Thyroid gland (tissue), 4 donors: Measurements from ENCODE around the gene MYPN. TPM values are rescaled to one million over a fixed set of nuclear protein-coding genes. Genes with fewer than 3 reads are reported as not detected.
"Not testable (repeated sequence)": the region's sequence is repeated elsewhere in the genome, so short reads cannot be mapped to it uniquely, and the experiment has no call there.

Experiments used
- DNase-seq, 2 donors: peaks; one replicate each; pipeline ENCODE4 v3.0.0-alpha.2; 2019
- H3K27ac ChIP-seq, 3 donors: fragments of 200-600 bp; sonication (generic); 1 replicate in 2 of 3; 2 replicates in 1 of 3; pipeline ENCODE4 v1.5.1; 2016 to 2019; ENCODE audit warnings: mild to moderate bottlenecking in 1 of 3, moderate library complexity in 1 of 3
- H3K27me3 ChIP-seq: fragments of 200-600 bp; sonication (generic); one replicate; pipeline ENCODE4 v1.5.1; 2019
- H3K36me3 ChIP-seq, 2 donors: fragments of 200-600 bp; sonication (generic); one replicate each; pipeline ENCODE4 v1.5.1; 2016 to 2019
- H3K4me1 ChIP-seq, 2 donors: fragments of 200-600 bp; sonication (generic); one replicate each; pipeline ENCODE4 v1.5.1; 2017 to 2019
- H3K4me3 ChIP-seq, 3 donors: fragments of 200-600 bp; sonication (generic); replicated peaks in 1 of 3; 1 replicate in 2 of 3; 2 replicates in 1 of 3; pipeline ENCODE4 v1.5.1; 2016; ENCODE audit warnings: mild to moderate bottlenecking in 1 of 3
- H3K9me3 ChIP-seq: fragments of 200-600 bp; sonication (generic); one replicate; pipeline ENCODE4 v1.5.1; 2017
- POLR2A ChIP-seq, 2 donors: fragments of 450-650 bp; IDR thresholded peaks; one replicate each; pipeline ENCODE4 v1.6.1; 2017; ENCODE audit warnings: antibody characterized with exemption in 2 of 2, mild to moderate bottlenecking in 2 of 2, moderate library complexity in 1 of 2
- WGBS, 2 donors: methylation state at CpG; one replicate each; pipeline ENCODE4 v1.1.5; 2017; 5-methylcytosine and 5-hydroxymethylcytosine counted together
- intact Hi-C: fragments of 100-400 bp; cut with DNase I; formaldehyde crosslinking; loops from one replicate; pipeline ENCODE4 v1.15.1; 2023
- total RNA-seq, 4 donors: library from RNA; depleted of rRNA; stranded (reverse); fragments of >200 nt; gene quantifications; one replicate each; pipeline ENCODE4 v1.2.3, GENCODE V29; 2016
- TF ChIP-seq, protein P1 (sequence below), 6 experiments: fragments of 200-600 bp in 3 of 6; fragments of 450-650 bp in 3 of 6; sonication (generic) in 3 of 6; IDR thresholded peaks; one replicate each; pipeline ENCODE4 v1.5.1; 2016 to 2019; ENCODE audit warnings: antibody characterized with exemption in 6 of 6, mild to moderate bottlenecking in 2 of 6, inconsistent platforms in 1 of 6, moderate library complexity in 1 of 6

MYPN gene
- total RNA-seq, 4 donors from 2014 or later, result 0.11 TPM; not detected in 3

DNA sequence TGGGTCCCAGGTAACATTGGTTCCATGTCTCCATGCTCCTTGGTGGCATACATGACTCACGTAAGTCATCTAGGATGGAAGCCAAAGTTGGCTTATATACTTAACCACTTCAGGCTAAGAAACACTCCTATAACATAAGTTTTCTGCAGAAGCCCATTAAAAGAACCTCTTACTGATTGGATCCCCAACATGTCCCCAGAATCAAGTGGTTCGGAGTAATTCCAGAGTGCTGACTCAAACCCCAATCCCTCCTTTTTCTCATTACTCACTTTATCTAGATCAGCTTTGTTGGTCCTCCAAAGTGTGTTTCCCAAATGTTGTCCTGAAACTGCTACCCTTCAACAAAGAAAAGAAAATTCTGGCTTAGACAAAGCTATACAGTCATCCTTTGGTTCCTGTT lies 132.8 kb downstream of the MYPN start:
- DNase-seq, result no peak
- TF ChIP-seq POLR2A (IDR thresholded peaks at IDR 0.05), result no peak
- TF ChIP-seq, protein P1, sequence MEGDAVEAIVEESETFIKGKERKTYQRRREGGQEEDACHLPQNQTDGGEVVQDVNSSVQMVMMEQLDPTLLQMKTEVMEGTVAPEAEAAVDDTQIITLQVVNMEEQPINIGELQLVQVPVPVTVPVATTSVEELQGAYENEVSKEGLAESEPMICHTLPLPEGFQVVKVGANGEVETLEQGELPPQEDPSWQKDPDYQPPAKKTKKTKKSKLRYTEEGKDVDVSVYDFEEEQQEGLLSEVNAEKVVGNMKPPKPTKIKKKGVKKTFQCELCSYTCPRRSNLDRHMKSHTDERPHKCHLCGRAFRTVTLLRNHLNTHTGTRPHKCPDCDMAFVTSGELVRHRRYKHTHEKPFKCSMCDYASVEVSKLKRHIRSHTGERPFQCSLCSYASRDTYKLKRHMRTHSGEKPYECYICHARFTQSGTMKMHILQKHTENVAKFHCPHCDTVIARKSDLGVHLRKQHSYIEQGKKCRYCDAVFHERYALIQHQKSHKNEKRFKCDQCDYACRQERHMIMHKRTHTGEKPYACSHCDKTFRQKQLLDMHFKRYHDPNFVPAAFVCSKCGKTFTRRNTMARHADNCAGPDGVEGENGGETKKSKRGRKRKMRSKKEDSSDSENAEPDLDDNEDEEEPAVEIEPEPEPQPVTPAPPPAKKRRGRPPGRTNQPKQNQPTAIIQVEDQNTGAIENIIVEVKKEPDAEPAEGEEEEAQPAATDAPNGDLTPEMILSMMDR (IDR thresholded peaks at IDR 0.05), result no peak

DNA sequence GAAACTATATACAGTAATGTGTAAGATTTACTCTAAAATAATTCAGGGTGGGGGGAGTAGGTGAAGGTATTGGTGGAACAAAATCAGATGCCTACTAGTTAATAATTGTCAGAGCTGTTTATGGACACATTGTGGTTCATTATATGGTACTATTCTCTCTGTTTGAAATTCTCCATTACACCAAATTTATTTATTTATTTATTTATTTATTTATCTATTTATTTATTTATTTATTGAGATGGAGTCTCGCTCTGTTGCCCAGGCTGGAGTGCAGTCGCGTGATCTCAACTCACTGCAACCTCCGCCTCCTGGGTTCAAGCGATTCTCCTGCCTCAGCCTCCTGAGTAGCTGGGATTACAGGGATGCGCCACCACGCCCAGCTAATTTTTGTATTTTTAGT lies 137.1 kb downstream of the MYPN start:
- DNase-seq, H3K4me1 ChIP-seq, H3K36me3 ChIP-seq, H3K27me3 ChIP-seq, intact Hi-C loops, H3K27ac ChIP-seq, H3K9me3 ChIP-seq, H3K4me3 ChIP-seq: not testable (repeated sequence)
- WGBS, 2 donors, result 96 to 97% methylated on average over 7 of the region's 7 CpGs

More for the DNA sequence above, 132.8 kb downstream of the MYPN start:
- no peaks in the 10 kb centered on the region for H3K27me3 ChIP-seq
- intact Hi-C loops, result no loop called here
- no peak overlapping the region for H3K4me3 ChIP-seq
- no peaks in the 10 kb centered on the region for H3K9me3 ChIP-seq
- no peaks in the 10 kb centered on the region for H3K36me3 ChIP-seq
- H3K4me1 ChIP-seq, result peaks cover 0 to 4% of the 10 kb centered on the region in 2 donors
- WGBS, 2 donors, result 90 to 98% methylated on average over 2 of the region's 2 CpGs
- no peak overlapping the region for H3K27ac ChIP-seq

DNA sequence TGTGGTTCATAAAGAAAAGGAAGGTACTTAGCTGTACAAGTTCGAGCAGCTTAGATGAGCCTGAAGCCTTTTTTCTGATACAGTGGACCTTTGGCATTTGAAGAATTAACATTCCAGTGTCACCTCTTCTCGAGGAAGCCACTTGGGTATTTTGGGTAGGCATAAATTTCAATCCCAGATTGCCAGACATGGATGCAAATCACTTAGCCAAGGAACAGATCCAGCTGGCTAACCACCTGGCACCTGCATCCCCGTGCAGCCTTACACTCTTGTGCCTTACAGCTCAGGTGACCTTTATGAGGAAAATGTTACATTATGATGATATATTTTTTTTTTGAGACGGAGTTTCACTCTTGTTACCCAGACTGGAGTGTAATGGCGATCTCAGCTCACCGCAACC lies 138.6 kb downstream of the MYPN start:
- no peaks in the 10 kb centered on the region for H3K27me3 ChIP-seq
- intact Hi-C loops, result no loop called here
- WGBS, 2 donors, result 64 to 78% methylated on average over 6 of the region's 6 CpGs

DNA sequence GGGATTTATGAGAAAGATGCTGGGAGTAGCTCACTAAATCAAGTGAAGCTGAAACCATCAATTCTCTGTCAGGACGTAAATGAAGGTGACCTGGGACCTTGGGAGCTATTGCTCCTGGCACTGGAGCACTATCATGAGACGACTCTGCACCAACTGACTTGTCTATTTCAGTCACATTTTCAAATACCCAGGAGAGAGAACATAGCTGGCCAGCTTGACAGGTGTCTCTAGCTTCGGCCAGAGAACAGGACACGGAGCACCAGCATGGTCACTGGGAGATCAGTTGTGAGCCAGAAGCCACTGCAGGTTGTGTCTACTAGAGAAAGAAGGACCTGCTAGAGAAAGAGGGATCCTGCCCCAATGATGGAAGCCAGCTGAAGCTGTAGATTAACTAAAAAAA lies 140.0 kb downstream of the MYPN start:
- Histone ChIP-seq H3K27ac (no peak overlapping the region), H3K9me3 (no peaks in the 10 kb centered on the region), H3K4me3 (no peak overlapping the region), H3K36me3 (no peaks in the 10 kb centered on the region), H3K4me1 (no peaks in the 10 kb centered on the region), H3K27me3 (no peaks in the 10 kb centered on the region)
- intact Hi-C loops, result no loop called here
- TF ChIP-seq, protein P1 (IDR thresholded peaks at IDR 0.05), result no peak
- no peak for TF ChIP-seq POLR2A (IDR thresholded peaks at IDR 0.05)
- DNase-seq, result no peak
- 93 to 95% methylated on average over 4 of the region's 4 CpGs for WGBS, 2 donors

More for the DNA sequence above, 138.6 kb downstream of the MYPN start:
- no peaks in the 10 kb centered on the region for H3K9me3 ChIP-seq
- no peak overlapping the region for H3K4me3 ChIP-seq
- H3K27ac ChIP-seq, result no peak overlapping the region
- no peaks in the 10 kb centered on the region for H3K4me1 ChIP-seq
- no peaks in the 10 kb centered on the region for H3K36me3 ChIP-seq
- no peak for TF ChIP-seq POLR2A (IDR thresholded peaks at IDR 0.05)
- TF ChIP-seq, protein P1 (IDR thresholded peaks at IDR 0.05), result no peak
- no peak for DNase-seq

DNA sequence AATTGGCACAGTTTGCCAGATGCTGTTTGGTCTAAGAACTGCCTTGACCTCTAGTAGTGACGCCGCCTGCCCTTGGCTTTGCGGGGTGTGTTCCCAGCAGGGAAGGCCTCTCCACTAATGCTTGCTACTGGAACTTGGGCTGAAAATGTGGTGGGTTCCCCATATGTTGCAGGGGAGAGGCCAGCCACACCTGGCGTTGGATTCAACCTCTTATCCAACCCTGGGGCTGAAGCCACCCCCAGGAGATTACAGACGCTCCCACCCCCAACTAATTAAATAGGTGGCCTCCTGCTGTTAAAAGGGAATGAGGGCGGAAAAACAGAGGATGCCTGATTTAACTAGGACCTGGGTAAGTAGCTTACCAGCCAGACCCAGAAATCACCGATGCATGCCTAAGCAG lies 141.9 kb downstream of the MYPN start:
- DNase-seq, result no peak
- TF ChIP-seq, protein P1 (IDR thresholded peaks at IDR 0.05), result no peak
- no peak for TF ChIP-seq POLR2A (IDR thresholded peaks at IDR 0.05)
- no peak overlapping the region for H3K27ac ChIP-seq
- intact Hi-C loops, result no loop called here
- H3K4me3 ChIP-seq, result no peak overlapping the region
- no peaks in the 10 kb centered on the region for H3K9me3 ChIP-seq
- H3K27me3 ChIP-seq, result no peaks in the 10 kb centered on the region
- WGBS, 2 donors, result 77 to 78% methylated on average over 6 to 7 of the region's 7 CpGs
- H3K4me1 ChIP-seq, result no peaks in the 10 kb centered on the region
- no peaks in the 10 kb centered on the region for H3K36me3 ChIP-seq
